PC-3 (cell line): ENCODE measurements around the gene BCAT1. TPM values are rescaled to one million over a fixed set of nuclear protein-coding genes. Genes with fewer than 3 reads are reported as not detected.
"Not testable (repeated sequence)": the region's sequence is repeated elsewhere in the genome, so short reads cannot be mapped to it uniquely, and the experiment has no call there.

Source experiments
- ATAC-seq: fragments of 200-7000 bp; cut with Tn5 transposase; 2 replicates; pipeline ENCODE4 v1.9.1; 2020; ENCODE audit warnings: mild to moderate bottlenecking, moderate library complexity
- BruUV-seq: library from RNA; stranded (reverse); fragments of 400-500 nt; replicated peaks from 2 replicates; lab custom pipeline; 2021; lab: Mats Ljungman, UMichigan
- CTCF ChIA-PET: fragments of 300-600 bp; sonication (Branson Sonifier 250); formaldehyde crosslinking; loops from one replicate; lab custom pipeline; 2022; ENCODE audit warnings: antibody characterized with exemption; lab: Charles Lee
- POLR2A ChIA-PET: fragments of 300-600 bp; sonication (Branson Sonifier 250); formaldehyde crosslinking; loops from one replicate; lab custom pipeline; 2022; ENCODE audit warnings: antibody characterized with exemption; ENCODE audit not compliant: unreplicated experiment; lab: Charles Lee
- DNase-seq: peaks from one replicate; pipeline ENCODE4 v3.0.0-alpha.2; 2015
- H2AFZ ChIP-seq: fragments of 300-600 bp; sonication (generic); 2 replicates; pipeline ENCODE4 v1.6.0; 2016; ENCODE audit warnings: antibody characterized with exemption, low read length
- H3F3A ChIP-seq: fragments of 300-600 bp; sonication (generic); one replicate; pipeline ENCODE4 v1.6.0; 2017; ENCODE audit warnings: antibody characterized with exemption, low read length, control low read depth, mild to moderate bottlenecking; ENCODE audit not compliant: unreplicated experiment
- H3K27ac ChIP-seq: fragments of 300-600 bp; sonication (generic); 2 replicates; pipeline ENCODE4 v1.5.1; 2016; ENCODE audit warnings: mild to moderate bottlenecking, low read length
- H3K27me3 ChIP-seq: fragments of 300-600 bp; sonication (generic); 2 replicates; pipeline ENCODE4 v1.6.1; 2016; ENCODE audit warnings: low read length, mixed read lengths
- H3K36me3 ChIP-seq: fragments of 300-600 bp; sonication (generic); 2 replicates; pipeline ENCODE4 v1.6.1; 2016; ENCODE audit warnings: low read depth, mixed run types, low read length, mixed read lengths
- H3K4me1 ChIP-seq: fragments of 300-600 bp; sonication (generic); 2 replicates; pipeline ENCODE4 v1.5.1; 2016; ENCODE audit warnings: low read length; ENCODE audit not compliant: insufficient read depth
- H3K4me2 ChIP-seq: fragments of 300-600 bp; sonication (generic); 2 replicates; pipeline ENCODE4 v1.6.0; 2016; ENCODE audit warnings: low read length
- H3K4me3 ChIP-seq: fragments of 300-600 bp; sonication (generic); 2 replicates; pipeline ENCODE4 v1.5.1; 2016; ENCODE audit warnings: mild to moderate bottlenecking, low read length, mixed read lengths
- H3K79me2 ChIP-seq: fragments of 300-600 bp; sonication (generic); 2 replicates; pipeline ENCODE4 v1.6.1; 2017; ENCODE audit warnings: low read length, mixed read lengths
- H3K9ac ChIP-seq: fragments of 300-600 bp; sonication (generic); 2 replicates; pipeline ENCODE4 v1.6.0; 2016; ENCODE audit warnings: mild to moderate bottlenecking, low read length
- H3K9me2 ChIP-seq: fragments of 300-600 bp; sonication (generic); replicated peaks from 2 replicates; pipeline ENCODE4 v1.6.1; 2016; ENCODE audit warnings: mixed run types, low read length, mixed read lengths
- H3K9me3 ChIP-seq: fragments of 300-600 bp; sonication (generic); 2 replicates; pipeline ENCODE4 v1.6.1; 2016; ENCODE audit warnings: low read length, mixed read lengths
- H4K20me1 ChIP-seq: fragments of 300-600 bp; sonication (generic); 2 replicates; pipeline ENCODE4 v1.6.1; 2016; ENCODE audit warnings: low read length, mixed read lengths
- CTCF ChIP-seq: fragments of 300-600 bp; sonication (generic); conservative IDR thresholded peaks from 2 replicates; pipeline ENCODE4 v1.5.1; 2017; ENCODE audit warnings: antibody characterized with exemption, low read depth, mild to moderate bottlenecking, low read length
- EZH2 ChIP-seq: fragments of 300-600 bp; sonication (generic); IDR thresholded peaks from one replicate; pipeline ENCODE4 v1.6.1; 2017; ENCODE audit warnings: antibody characterized with exemption, mild to moderate bottlenecking, low read length; ENCODE audit not compliant: unreplicated experiment
- EZH2phosphoT487 ChIP-seq: fragments of 300-600 bp; sonication (generic); IDR thresholded peaks from 2 replicates; pipeline ENCODE4 v1.6.1; 2018; ENCODE audit warnings: mild to moderate bottlenecking, antibody characterized with exemption, low read length, borderline replicate concordance
- intact Hi-C: fragments of 100-400 bp; cut with micrococcal nuclease; formaldehyde crosslinking; loops from 2 replicates; pipeline ENCODE4 v1.9.0; 2023
- total RNA-seq: library from RNA; depleted of rRNA; stranded (reverse); fragments of >200 nt; gene quantifications from 2 replicates; pipeline ENCODE4 v1.2.3, GENCODE V29; 2014

BCAT1 gene
- total RNA-seq, 1 experiment from 2014 or later, result not detected

DNA sequence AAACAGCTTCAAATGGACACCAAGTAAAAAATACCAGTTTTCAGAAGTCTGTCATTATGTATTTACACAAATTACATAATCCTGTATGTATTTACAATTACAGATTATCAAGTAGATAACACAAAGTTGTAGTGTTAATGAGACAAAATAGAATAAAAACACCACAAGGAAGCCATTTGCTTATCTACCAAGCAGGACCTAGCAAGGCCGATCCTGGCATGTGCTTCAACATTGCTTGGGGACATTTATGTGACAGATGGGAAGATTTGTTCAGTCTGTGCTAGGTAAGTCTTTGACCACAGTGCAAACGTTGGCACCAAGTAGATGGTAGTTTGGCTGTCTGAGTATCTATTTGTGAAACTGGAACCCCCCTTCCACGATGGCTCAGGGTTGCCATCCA, 35.8 kb downstream of the BCAT1 start:
- TF ChIP-seq EZH2phosphoT487 (no peak), EZH2 (no peak)
- ChIA-PET CTCF (no interaction called here), POLR2A (no interaction called here)
- H3K36me3 ChIP-seq, result no peaks in the 10 kb centered on the region
- H3K9ac ChIP-seq, result no peak overlapping the region
- H3K27me3 ChIP-seq, result no peaks in the 10 kb centered on the region
- H3K79me2 ChIP-seq, result no peaks in the 10 kb centered on the region
- no peaks in the 10 kb centered on the region for H3K4me1 ChIP-seq
- ATAC-seq (no peak), DNase-seq (no peak)
- H2AFZ ChIP-seq, result no peak overlapping the region
- no TSS peak for BruUV-seq
- H3F3A ChIP-seq, result no peaks in the 10 kb centered on the region
- no peaks in the 10 kb centered on the region for H3K9me3 ChIP-seq
- no peak overlapping the region for H3K4me2 ChIP-seq
- H4K20me1 ChIP-seq, result no peaks in the 10 kb centered on the region
- no peaks in the 10 kb centered on the region for H3K9me2 ChIP-seq
- H3K27ac ChIP-seq, result no peak overlapping the region
- no peak overlapping the region for H3K4me3 ChIP-seq
- intact Hi-C loops, result no loop called here

GRCh38 chr12:24911271-24911791, 37.6 kb downstream of the BCAT1 start:
- no peak for TF ChIP-seq EZH2
- TF ChIP-seq CTCF, result no peak
- TF ChIP-seq EZH2phosphoT487, result no peak
- DNase-seq, result no peak
- Histone ChIP-seq H3F3A (no peaks in the 10 kb centered on the region), H3K79me2 (no peaks in the 10 kb centered on the region), H3K36me3 (no peaks in the 10 kb centered on the region), H3K9me3 (no peaks in the 10 kb centered on the region), H3K4me1 (no peaks in the 10 kb centered on the region), H3K9me2 (no peaks in the 10 kb centered on the region), H3K27me3 (no peaks in the 10 kb centered on the region), H3K27ac (no peak overlapping the region), H3K9ac (no peak overlapping the region), H2AFZ (no peak overlapping the region), H4K20me1 (no peaks in the 10 kb centered on the region), H3K4me2 (no peak overlapping the region), H3K4me3 (no peak overlapping the region)
- no peak for ATAC-seq
- no TSS peak for BruUV-seq
- ChIA-PET POLR2A (no interaction called here), CTCF (no interaction called here)
- intact Hi-C loops, result no loop called here

DNA sequence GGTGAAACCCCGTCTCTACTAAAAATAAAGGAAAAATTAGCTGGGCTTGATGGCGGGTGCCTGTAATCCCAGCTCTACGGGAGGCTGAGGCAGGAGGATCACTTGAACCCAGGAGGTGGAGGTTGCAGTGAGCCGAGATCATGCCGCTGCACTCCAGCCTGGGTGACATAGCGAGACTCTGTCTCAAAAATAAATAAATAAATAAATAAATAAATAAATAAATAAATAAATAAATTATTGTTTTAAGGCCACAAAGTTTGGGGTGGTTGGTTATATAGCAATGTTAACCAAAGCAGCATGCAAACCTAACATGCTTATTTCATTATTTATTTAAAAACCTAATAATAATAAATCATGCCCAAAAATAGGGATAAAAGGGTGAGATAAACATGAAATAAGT, 38.7 kb downstream of the BCAT1 start:
- H3K4me3 ChIP-seq, CTCF ChIA-PET, H3K4me1 ChIP-seq, H3K36me3 ChIP-seq, DNase-seq, H3K9me2 ChIP-seq, H3K4me2 ChIP-seq, H3K9me3 ChIP-seq, H3F3A ChIP-seq, intact Hi-C loops, H3K9ac ChIP-seq, ATAC-seq, H3K27ac ChIP-seq, H2AFZ ChIP-seq, H3K27me3 ChIP-seq, POLR2A ChIA-PET, H3K79me2 ChIP-seq, H4K20me1 ChIP-seq, BruUV-seq: not testable (repeated sequence)

- H3K9ac ChIP-seq, result no peak overlapping the region
- no peak overlapping the region for H3K4me2 ChIP-seq
- no peak overlapping the region for H3K4me3 ChIP-seq
- ATAC-seq (no peak), DNase-seq (no peak)
- H3K36me3 ChIP-seq, result no peaks in the 10 kb centered on the region
- no peaks in the 10 kb centered on the region for H4K20me1 ChIP-seq
- H3K27me3 ChIP-seq, result no peaks in the 10 kb centered on the region; the same call in 1 of the 2 replicates
- no peaks in the 10 kb centered on the region for H3K4me1 ChIP-seq
- no peaks in the 10 kb centered on the region for H3F3A ChIP-seq
- H3K9me2 ChIP-seq, result no peaks in the 10 kb centered on the region
- H2AFZ ChIP-seq, result no peak overlapping the region
- no peak overlapping the region for H3K27ac ChIP-seq
- ChIA-PET CTCF (no interaction called here), POLR2A (no interaction called here)
- no peaks in the 10 kb centered on the region for H3K79me2 ChIP-seq
- no peaks in the 10 kb centered on the region for H3K9me3 ChIP-seq
- intact Hi-C loops, result no loop called here
- BruUV-seq, result no TSS peak
- TF ChIP-seq EZH2phosphoT487 (no peak), EZH2 (no peak), CTCF (no peak)
Observed at GRCh38 chr12:24909667-24910066, 39.2 kb downstream of the BCAT1 start.
